Measurements from ENCODE around the gene CNIH4.

The CNIH4 gene

DNA sequence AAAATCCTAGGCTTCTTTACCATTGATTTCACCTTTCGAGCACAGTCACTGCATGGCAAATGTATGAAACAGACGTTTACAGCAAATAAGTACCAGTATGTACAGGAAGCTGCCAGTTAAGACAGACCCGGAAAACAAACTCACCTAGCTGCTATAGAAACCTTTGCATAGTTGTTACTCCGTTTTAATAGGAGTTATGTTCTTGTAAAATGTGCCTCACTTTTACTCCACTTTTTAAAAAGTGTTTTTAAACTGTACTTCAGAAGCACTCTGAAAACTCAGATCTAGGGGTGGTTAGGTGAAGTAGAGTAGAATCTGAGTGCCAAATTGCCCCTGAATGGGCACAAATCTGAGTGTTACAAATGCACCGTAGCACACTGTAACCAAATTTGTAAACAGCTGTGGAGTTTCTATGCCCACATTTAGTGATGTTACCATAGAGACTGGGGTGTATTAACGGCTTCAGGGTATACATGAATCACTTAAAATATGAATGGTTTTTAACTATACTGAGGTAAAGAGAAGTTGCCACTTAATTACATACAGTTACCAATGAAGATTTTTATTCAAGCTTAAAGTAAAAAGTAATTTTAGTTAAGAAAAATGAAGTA is 30.7 kb downstream of the CNIH4 start:
- no peak for DNase-seq (ENCODE audit: low spot score)
- TF ChIP-seq CTCF (IDR thresholded peaks at IDR 0.05; ENCODE audit: extremely low read depth, insufficient read depth, missing control alignments), result no peak
- in situ Hi-C loops (cut with MboI; ENCODE audit: low pct_unique_long_range_greater_than_20kb, low sequenced_read_pairs, unreplicated experiment), result no loop called here

DNA sequence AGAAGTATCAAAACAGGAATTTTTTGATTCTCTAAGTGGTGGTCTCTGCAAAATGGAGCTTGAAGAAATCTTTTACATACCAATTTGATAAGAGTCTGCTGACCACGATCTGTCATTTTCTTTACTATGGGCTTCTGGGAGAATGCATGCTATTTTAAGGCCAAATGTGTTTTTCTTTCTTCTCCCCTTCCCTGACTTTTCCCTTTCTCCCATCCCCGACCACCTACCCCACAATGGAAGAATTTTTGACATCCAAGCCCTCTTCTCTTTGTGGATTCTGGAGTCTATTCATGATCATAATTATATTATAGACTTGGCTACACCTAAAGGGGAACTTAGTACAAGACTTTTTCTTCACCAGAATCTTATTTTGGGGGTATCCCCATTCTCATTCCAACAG is 31.3 kb downstream of the CNIH4 start:
- DNase-seq (ENCODE audit: low spot score), result no peak
- TF ChIP-seq CTCF (IDR thresholded peaks at IDR 0.05; ENCODE audit: extremely low read depth, insufficient read depth, missing control alignments), result no peak
- in situ Hi-C loops (cut with MboI; ENCODE audit: low pct_unique_long_range_greater_than_20kb, low sequenced_read_pairs, unreplicated experiment), result no loop called here

GRCh38 chr1:224390517-224390916 is 33.8 kb downstream of the CNIH4 start:
- in situ Hi-C loops (cut with MboI; ENCODE audit: low pct_unique_long_range_greater_than_20kb, low sequenced_read_pairs, unreplicated experiment), result no loop called here
- DNase-seq (ENCODE audit: low spot score), result no peak
- no peak for TF ChIP-seq CTCF (IDR thresholded peaks at IDR 0.05; ENCODE audit: extremely low read depth, insufficient read depth, missing control alignments)

DNA sequence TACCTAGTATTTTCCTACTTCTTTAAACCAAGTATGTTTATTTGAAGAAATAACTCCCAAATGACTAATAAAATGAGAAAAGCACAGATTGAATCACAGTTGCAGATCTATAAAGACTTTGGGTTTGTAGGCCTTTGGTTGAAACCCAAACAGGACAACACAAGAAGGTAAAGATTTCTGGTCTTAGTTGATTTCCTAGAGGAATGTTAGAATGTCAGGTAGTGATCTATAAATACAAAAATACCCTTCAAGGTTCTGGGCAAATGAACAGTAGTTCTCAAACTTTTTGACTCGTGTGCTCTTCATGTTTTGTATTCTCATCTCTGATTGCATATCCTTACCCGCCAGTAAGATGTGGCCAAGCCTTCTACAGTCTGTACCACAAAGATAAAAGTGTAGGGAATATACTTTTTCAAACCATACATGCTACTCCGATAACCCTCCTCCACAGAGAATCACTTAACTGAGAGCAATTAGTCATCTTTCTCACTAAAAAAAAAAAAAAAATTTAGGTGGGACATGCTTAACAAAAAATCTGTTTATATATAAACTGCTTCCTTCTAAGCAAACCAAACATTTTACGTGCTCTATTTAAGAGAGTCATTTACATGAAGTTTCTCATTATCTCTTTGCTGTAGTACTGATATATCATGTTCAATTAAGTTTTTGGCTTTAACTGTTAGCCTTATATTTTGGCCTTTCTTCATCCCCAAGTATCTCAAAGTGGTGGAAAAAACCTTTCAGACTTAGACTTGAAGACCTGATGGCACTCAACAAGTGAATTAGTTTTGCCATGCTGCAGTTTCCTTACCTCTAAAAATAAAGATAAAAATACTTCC is 36.0 kb downstream of the CNIH4 start:
- no peak for TF ChIP-seq CTCF (IDR thresholded peaks at IDR 0.05; ENCODE audit: extremely low read depth, insufficient read depth, missing control alignments)
- no peak for DNase-seq (ENCODE audit: low spot score)
- in situ Hi-C loops (cut with MboI; ENCODE audit: low pct_unique_long_range_greater_than_20kb, low sequenced_read_pairs, unreplicated experiment), result no loop called here

- no peak for DNase-seq (ENCODE audit: low spot score)
- in situ Hi-C loops (cut with MboI; ENCODE audit: low pct_unique_long_range_greater_than_20kb, low sequenced_read_pairs, unreplicated experiment), result no loop called here
- TF ChIP-seq CTCF (IDR thresholded peaks at IDR 0.05; ENCODE audit: extremely low read depth, insufficient read depth, missing control alignments), result no peak
Observed at GRCh38 chr1:224393294-224393693, 36.6 kb downstream of the CNIH4 start.

DNA sequence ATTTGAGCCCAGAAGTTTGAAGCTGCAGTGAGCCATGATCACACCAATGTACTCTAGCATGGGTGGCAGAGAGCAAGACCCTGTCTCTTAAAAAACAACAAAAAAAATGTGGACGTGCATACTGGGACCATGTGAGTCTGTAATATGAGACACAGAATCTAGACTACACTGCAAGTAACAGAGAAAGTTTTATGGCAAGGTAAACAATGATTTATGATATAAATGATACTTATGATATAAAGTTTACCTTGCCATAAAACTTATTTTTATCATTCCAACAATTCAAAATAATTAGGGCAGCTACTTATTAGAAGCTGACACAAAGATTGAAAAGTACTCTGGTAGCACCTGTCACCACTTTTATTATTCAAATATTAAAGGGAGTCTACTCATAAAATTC is 43.2 kb downstream of the CNIH4 start:
- DNase-seq (ENCODE audit: low spot score), result no peak
- TF ChIP-seq CTCF (IDR thresholded peaks at IDR 0.05; ENCODE audit: extremely low read depth, insufficient read depth, missing control alignments), result no peak
- in situ Hi-C loops (cut with MboI; ENCODE audit: low pct_unique_long_range_greater_than_20kb, low sequenced_read_pairs, unreplicated experiment), result no loop called here
